LNCaP clone FGC (cell line): ENCODE results near the gene DYNLL2.
"Not testable (repeated sequence)": the region's sequence is repeated elsewhere in the genome, so short reads cannot be mapped to it uniquely, and the experiment has no call there.

Experiments
- DNase-seq: peaks from one replicate; pipeline ENCODE4 v3.0.0-alpha.2; 2011; ENCODE audit warnings: low read depth
- H3K4me3 ChIP-seq: 2 replicates; pipeline ENCODE4 v1.5.1; 2011; ENCODE audit warnings: mild to moderate bottlenecking, low read depth, low read length, control low read depth
- TF ChIP-seq, protein P1 (sequence below): IDR thresholded peaks from 2 replicates; pipeline ENCODE4 v1.5.1; 2012; ENCODE audit warnings: mild to moderate bottlenecking; ENCODE audit not compliant: control insufficient read depth, insufficient read depth; ENCODE audit errors: extremely low read depth

DYNLL2 gene

GRCh38 chr17:58136669-58137279 is 53.6 kb downstream of the DYNLL2 start:
- H3K4me3 ChIP-seq, result no peak overlapping the region
- TF ChIP-seq, protein P1, sequence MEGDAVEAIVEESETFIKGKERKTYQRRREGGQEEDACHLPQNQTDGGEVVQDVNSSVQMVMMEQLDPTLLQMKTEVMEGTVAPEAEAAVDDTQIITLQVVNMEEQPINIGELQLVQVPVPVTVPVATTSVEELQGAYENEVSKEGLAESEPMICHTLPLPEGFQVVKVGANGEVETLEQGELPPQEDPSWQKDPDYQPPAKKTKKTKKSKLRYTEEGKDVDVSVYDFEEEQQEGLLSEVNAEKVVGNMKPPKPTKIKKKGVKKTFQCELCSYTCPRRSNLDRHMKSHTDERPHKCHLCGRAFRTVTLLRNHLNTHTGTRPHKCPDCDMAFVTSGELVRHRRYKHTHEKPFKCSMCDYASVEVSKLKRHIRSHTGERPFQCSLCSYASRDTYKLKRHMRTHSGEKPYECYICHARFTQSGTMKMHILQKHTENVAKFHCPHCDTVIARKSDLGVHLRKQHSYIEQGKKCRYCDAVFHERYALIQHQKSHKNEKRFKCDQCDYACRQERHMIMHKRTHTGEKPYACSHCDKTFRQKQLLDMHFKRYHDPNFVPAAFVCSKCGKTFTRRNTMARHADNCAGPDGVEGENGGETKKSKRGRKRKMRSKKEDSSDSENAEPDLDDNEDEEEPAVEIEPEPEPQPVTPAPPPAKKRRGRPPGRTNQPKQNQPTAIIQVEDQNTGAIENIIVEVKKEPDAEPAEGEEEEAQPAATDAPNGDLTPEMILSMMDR, result peak; percentile 80
- no peak for DNase-seq

- TF ChIP-seq, protein P1, result no peak
- no peak for DNase-seq
- no peak overlapping the region for H3K4me3 ChIP-seq
Measured at GRCh38 chr17:58141505-58141904, 58.3 kb downstream of the DYNLL2 start.

- H3K4me3 ChIP-seq, DNase-seq: not testable (repeated sequence)
Measured at GRCh38 chr17:58143335-58143734, 60.1 kb downstream of the DYNLL2 start.

- H3K4me3 ChIP-seq, result no peak overlapping the region
- TF ChIP-seq, protein P1, result no peak
- no peak for DNase-seq
Measured at GRCh38 chr17:58144801-58145200, 61.6 kb downstream of the DYNLL2 start.
